Endothelial cell (in vitro differentiated cells): Measurements from ENCODE around the gene TSPAN12. TPM values are rescaled to one million over a fixed set of nuclear protein-coding genes. Genes with fewer than 3 reads are reported as not detected.

Source experiments
- DNase-seq: peaks from one replicate; pipeline ENCODE4 v3.0.0; 2021; ENCODE audit warnings: low spot score
- H3K27ac Mint-ChIP-seq: one replicate; pipeline ENCODE4 v1.8.0; 2021; ENCODE audit warnings: mixed read lengths, inconsistent platforms; ENCODE audit not compliant: unreplicated experiment
- H3K27me3 Mint-ChIP-seq: one replicate; pipeline ENCODE4 v1.8.0; 2021; ENCODE audit warnings: mild to moderate bottlenecking, moderate library complexity, mixed read lengths, inconsistent platforms; ENCODE audit not compliant: unreplicated experiment
- H3K36me3 Mint-ChIP-seq: one replicate; pipeline ENCODE4 v1.8.0; 2021; ENCODE audit warnings: mild to moderate bottlenecking, low read depth, mixed read lengths, inconsistent platforms; ENCODE audit not compliant: unreplicated experiment
- H3K4me1 Mint-ChIP-seq: one replicate; pipeline ENCODE4 v1.8.0; 2021; ENCODE audit warnings: mild to moderate bottlenecking, mixed read lengths, inconsistent platforms; ENCODE audit not compliant: unreplicated experiment
- H3K4me3 Mint-ChIP-seq: one replicate; pipeline ENCODE4 v1.8.0; 2021; ENCODE audit warnings: mild to moderate bottlenecking, mixed read lengths, inconsistent platforms; ENCODE audit not compliant: unreplicated experiment
- H3K9me3 Mint-ChIP-seq: one replicate; pipeline ENCODE4 v1.8.0; 2021; ENCODE audit warnings: mixed read lengths, inconsistent platforms; ENCODE audit not compliant: unreplicated experiment
- CTCF ChIP-seq: fragments of 200-600 bp; sonication (generic); IDR thresholded peaks from one replicate; pipeline ENCODE4 v1.5.0; 2021; ENCODE audit warnings: antibody characterized with exemption; ENCODE audit not compliant: unreplicated experiment
- total RNA-seq: library from RNA; stranded (reverse); fragmentation: NEBNext Ultra II Directional; extraction: Animal tissue kit (Norgen Biotek cat#: 25700); gene quantifications from one replicate; pipeline ENCODE4 v1.2.1, GENCODE V29; 2021; ENCODE audit not compliant: unreplicated experiment

The TSPAN12 gene
- total RNA-seq, 1 donor from 2014 or later, result 20.3 TPM

- H3K4me3 Mint-ChIP-seq, result no peak overlapping the region
- H3K27me3 Mint-ChIP-seq, result no peaks in the 10 kb centered on the region
- DNase-seq, result no peak
- H3K36me3 Mint-ChIP-seq, result no peaks in the 10 kb centered on the region
- no peaks in the 10 kb centered on the region for H3K9me3 Mint-ChIP-seq
- TF ChIP-seq CTCF, result no peak
- no peak overlapping the region for H3K27ac Mint-ChIP-seq
- peaks cover 3% of the 10 kb centered on the region for H3K4me1 Mint-ChIP-seq
Measured at GRCh38 chr7:120876922-120877321, 19.0 kb upstream of the TSPAN12 start.

GRCh38 chr7:120874722-120875121, 16.8 kb upstream of the TSPAN12 start:
- no peaks in the 10 kb centered on the region for H3K27me3 Mint-ChIP-seq
- TF ChIP-seq CTCF, result no peak
- H3K4me1 Mint-ChIP-seq, result peaks cover 14% of the 10 kb centered on the region
- no peak for DNase-seq
- no peak overlapping the region for H3K27ac Mint-ChIP-seq
- no peak overlapping the region for H3K4me3 Mint-ChIP-seq
- no peaks in the 10 kb centered on the region for H3K36me3 Mint-ChIP-seq
- no peaks in the 10 kb centered on the region for H3K9me3 Mint-ChIP-seq

GRCh38 chr7:120874016-120874415, 16.1 kb upstream of the TSPAN12 start:
- no peak for TF ChIP-seq CTCF
- no peak overlapping the region for H3K4me3 Mint-ChIP-seq
- no peak overlapping the region for H3K27ac Mint-ChIP-seq
- H3K27me3 Mint-ChIP-seq, result no peaks in the 10 kb centered on the region
- H3K9me3 Mint-ChIP-seq, result no peaks in the 10 kb centered on the region
- H3K36me3 Mint-ChIP-seq, result no peaks in the 10 kb centered on the region
- DNase-seq, result no peak
- H3K4me1 Mint-ChIP-seq, result peaks cover 14% of the 10 kb centered on the region

GRCh38 chr7:120873401-120873800, 15.5 kb upstream of the TSPAN12 start:
- no peaks in the 10 kb centered on the region for H3K27me3 Mint-ChIP-seq
- peaks cover 14% of the 10 kb centered on the region for H3K4me1 Mint-ChIP-seq
- H3K27ac Mint-ChIP-seq, result no peak overlapping the region
- H3K9me3 Mint-ChIP-seq, result no peaks in the 10 kb centered on the region
- TF ChIP-seq CTCF, result no peak
- H3K4me3 Mint-ChIP-seq, result no peak overlapping the region
- DNase-seq, result no peak
- H3K36me3 Mint-ChIP-seq, result no peaks in the 10 kb centered on the region

- Mint-ChIP-seq H3K9me3 (no peaks in the 10 kb centered on the region), H3K4me3 (no peak overlapping the region)
Measured at GRCh38 chr7:120869700-120870099, 11.8 kb upstream of the TSPAN12 start.

More at GRCh38 chr7:120869700-120870099, 11.8 kb upstream of the TSPAN12 start:
- no peaks in the 10 kb centered on the region for H3K27me3 Mint-ChIP-seq
- no peak for TF ChIP-seq CTCF
- H3K36me3 Mint-ChIP-seq, result no peaks in the 10 kb centered on the region
- H3K4me1 Mint-ChIP-seq, result peaks cover 13% of the 10 kb centered on the region
- no peak for DNase-seq
- H3K27ac Mint-ChIP-seq, result no peak overlapping the region
